ENCODE results near the gene MAP7D3.

The MAP7D3 gene

GRCh38 chrX:136269921-136270320 is 18.7 kb upstream of the MAP7D3 start:
- Histone ChIP-seq H3K9me3 (ENCODE audit: control insufficient read depth in 2 of 2, low read length in 2 of 2) (no peaks in the 10 kb centered on the region), H3K27ac (ENCODE audit: low read depth in 2 of 2, low read length in 2 of 2) (no peak overlapping the region), H3K27me3 (ENCODE audit: control insufficient read depth in 2 of 2, insufficient read depth in 2 of 2, low read length in 2 of 2) (peaks cover 0 to 3% of the 10 kb centered on the region in 2 donors), H3K36me3 (ENCODE audit: control insufficient read depth in 2 of 2, insufficient read depth in 2 of 2, low read length in 2 of 2) (no peaks in the 10 kb centered on the region), H3K9ac (ENCODE audit: low read depth in 1 of 2, low read length in 2 of 2) (no peak overlapping the region), H3K4me1 (ENCODE audit: control insufficient read depth in 2 of 2, insufficient read depth in 2 of 2, low read length in 2 of 2) (no peaks in the 10 kb centered on the region), H3K4me3 (ENCODE audit: low read length in 2 of 2) (no peak overlapping the region)

DNA sequence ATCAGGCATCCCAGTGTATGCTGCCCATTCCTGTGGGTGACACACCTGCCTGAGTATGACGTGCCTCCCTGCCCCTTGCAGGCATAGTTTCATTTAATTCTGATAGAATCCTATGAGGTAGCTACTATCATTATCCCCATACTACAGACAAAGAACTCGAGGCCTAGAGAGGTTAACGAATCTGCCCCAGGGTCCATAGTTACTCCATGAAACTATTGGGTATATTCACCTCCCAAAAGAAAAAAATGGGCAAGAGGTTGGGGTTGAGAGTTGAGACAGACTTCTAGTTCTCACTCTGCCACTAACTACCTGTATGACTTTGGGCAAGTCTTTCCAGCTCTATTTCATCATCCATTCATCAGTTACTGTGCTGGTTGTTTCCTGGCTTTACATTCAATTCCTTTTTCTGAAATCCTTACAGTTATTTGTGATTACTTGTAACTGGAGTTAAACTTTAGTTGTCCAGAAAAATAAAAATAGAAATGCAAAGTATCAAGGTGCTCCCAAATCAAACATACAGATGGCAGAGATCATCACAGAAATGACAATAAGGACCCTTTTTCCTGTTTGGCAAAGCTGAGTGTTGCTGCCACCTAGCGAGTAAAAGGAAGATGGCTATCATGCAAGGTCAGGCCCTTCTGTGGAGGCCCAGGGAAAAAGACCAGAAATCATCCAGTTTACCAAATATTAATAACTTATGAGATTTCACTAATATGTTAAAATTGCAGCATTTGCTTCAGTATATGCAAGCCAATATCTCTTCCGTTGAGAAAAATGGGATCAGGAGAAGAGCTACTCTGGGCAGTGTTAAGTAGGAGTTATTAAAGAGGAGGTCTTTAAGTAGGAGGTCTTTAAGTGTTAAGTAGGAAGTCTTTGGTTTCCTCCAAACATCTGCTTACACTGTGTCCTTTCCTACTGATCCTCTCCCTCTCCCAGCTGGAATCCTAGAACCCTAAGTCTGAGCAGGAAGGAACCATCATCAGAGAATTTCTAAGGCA is 17.1 kb upstream of the MAP7D3 start:
- H3K4me1 ChIP-seq (ENCODE audit: control insufficient read depth in 2 of 2, insufficient read depth in 2 of 2, low read length in 2 of 2) = no peaks in the 10 kb centered on the region
- H3K9ac ChIP-seq (ENCODE audit: low read depth in 1 of 2, low read length in 2 of 2) = no peak overlapping the region
- H3K4me3 ChIP-seq (ENCODE audit: low read length in 2 of 2) = no peak overlapping the region
- no peak overlapping the region for H3K27ac ChIP-seq (ENCODE audit: low read depth in 2 of 2, low read length in 2 of 2)
- no peaks in the 10 kb centered on the region for H3K9me3 ChIP-seq (ENCODE audit: control insufficient read depth in 2 of 2, low read length in 2 of 2)
- no peaks in the 10 kb centered on the region for H3K36me3 ChIP-seq (ENCODE audit: control insufficient read depth in 2 of 2, insufficient read depth in 2 of 2, low read length in 2 of 2)
- H3K27me3 ChIP-seq (ENCODE audit: control insufficient read depth in 2 of 2, insufficient read depth in 2 of 2, low read length in 2 of 2) = no peaks in the 10 kb centered on the region

DNA sequence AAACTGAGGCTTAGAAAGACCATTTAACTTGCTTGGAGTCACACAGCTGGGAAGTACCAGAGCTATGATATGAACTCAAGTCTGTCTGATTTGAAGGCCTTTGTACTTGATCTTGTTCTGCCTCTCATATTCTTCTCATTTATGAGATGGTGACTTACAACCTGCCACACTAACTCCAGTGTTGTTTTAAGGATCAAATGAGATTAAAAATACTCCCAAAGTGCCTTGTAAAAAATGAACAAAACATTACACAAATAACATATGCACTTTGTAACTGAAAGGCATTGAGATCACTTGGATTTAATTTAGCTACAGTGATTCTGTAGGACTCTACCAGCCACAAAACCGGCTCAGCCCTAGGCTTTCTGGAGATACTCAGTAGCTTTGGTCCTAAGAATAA is 15.6 kb upstream of the MAP7D3 start:
- no peak overlapping the region for H3K27ac ChIP-seq (ENCODE audit: low read depth in 2 of 2, low read length in 2 of 2)
- H3K36me3 ChIP-seq (ENCODE audit: control insufficient read depth in 2 of 2, insufficient read depth in 2 of 2, low read length in 2 of 2) = no peaks in the 10 kb centered on the region
- H3K9ac ChIP-seq (ENCODE audit: low read depth in 1 of 2, low read length in 2 of 2) = no peak overlapping the region
- no peak overlapping the region for H3K4me3 ChIP-seq (ENCODE audit: low read length in 2 of 2)
- H3K4me1 ChIP-seq (ENCODE audit: control insufficient read depth in 2 of 2, insufficient read depth in 2 of 2, low read length in 2 of 2) = no peaks in the 10 kb centered on the region
- peaks cover 0 to 2% of the 10 kb centered on the region in 2 donors for H3K27me3 ChIP-seq (ENCODE audit: control insufficient read depth in 2 of 2, insufficient read depth in 2 of 2, low read length in 2 of 2)
- H3K9me3 ChIP-seq (ENCODE audit: control insufficient read depth in 2 of 2, low read length in 2 of 2) = no peaks in the 10 kb centered on the region

GRCh38 chrX:136262812-136263315 is 11.7 kb upstream of the MAP7D3 start:
- Histone ChIP-seq H3K4me1 (ENCODE audit: control insufficient read depth in 2 of 2, insufficient read depth in 2 of 2, low read length in 2 of 2) (no peaks in the 10 kb centered on the region), H3K36me3 (ENCODE audit: control insufficient read depth in 2 of 2, insufficient read depth in 2 of 2, low read length in 2 of 2) (no peaks in the 10 kb centered on the region), H3K9me3 (ENCODE audit: control insufficient read depth in 2 of 2, low read length in 2 of 2) (no peaks in the 10 kb centered on the region), H3K4me3 (ENCODE audit: low read length in 2 of 2) (no peak overlapping the region), H3K27me3 (ENCODE audit: control insufficient read depth in 2 of 2, insufficient read depth in 2 of 2, low read length in 2 of 2) (peaks cover 0 to 2% of the 10 kb centered on the region in 2 donors), H3K9ac (ENCODE audit: low read depth in 1 of 2, low read length in 2 of 2) (no peak overlapping the region), H3K27ac (ENCODE audit: low read depth in 2 of 2, low read length in 2 of 2) (no peak overlapping the region)

DNA sequence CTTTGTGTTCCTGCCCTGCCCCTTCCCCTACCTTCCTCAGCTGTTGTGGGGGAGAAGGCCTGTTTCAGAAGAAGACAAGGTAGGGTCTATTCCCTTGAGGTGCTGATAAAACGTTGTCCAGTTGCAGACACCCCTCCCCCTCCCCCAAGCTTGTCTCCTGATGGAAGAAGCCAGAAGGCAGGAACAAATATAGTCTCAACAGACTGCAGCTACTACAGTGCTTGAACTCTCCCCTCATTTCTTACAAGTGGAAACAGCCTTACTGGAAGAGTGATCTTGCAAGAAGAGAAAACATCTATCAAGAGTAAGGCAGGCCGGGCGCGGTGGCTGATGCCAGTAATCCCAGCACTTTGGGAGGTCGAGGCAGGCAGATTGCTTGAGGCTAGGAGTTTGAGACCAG is 11.0 kb upstream of the MAP7D3 start:
- Histone ChIP-seq H3K4me3 (ENCODE audit: low read length in 2 of 2) (no peak overlapping the region), H3K9me3 (ENCODE audit: control insufficient read depth in 2 of 2, low read length in 2 of 2) (no peaks in the 10 kb centered on the region), H3K27me3 (ENCODE audit: control insufficient read depth in 2 of 2, insufficient read depth in 2 of 2, low read length in 2 of 2) (peaks cover 0 to 2% of the 10 kb centered on the region in 2 donors), H3K4me1 (ENCODE audit: control insufficient read depth in 2 of 2, insufficient read depth in 2 of 2, low read length in 2 of 2) (no peaks in the 10 kb centered on the region), H3K9ac (ENCODE audit: low read depth in 1 of 2, low read length in 2 of 2) (no peak overlapping the region), H3K27ac (ENCODE audit: low read depth in 2 of 2, low read length in 2 of 2) (no peak overlapping the region), H3K36me3 (ENCODE audit: control insufficient read depth in 2 of 2, insufficient read depth in 2 of 2, low read length in 2 of 2) (no peaks in the 10 kb centered on the region)

GRCh38 chrX:136261321-136261720 is 10.1 kb upstream of the MAP7D3 start:
- no peak overlapping the region for H3K27ac ChIP-seq (ENCODE audit: low read depth in 2 of 2, low read length in 2 of 2)

GRCh38 chrX:136260776-136261175 is 9.6 kb upstream of the MAP7D3 start:
- Histone ChIP-seq H3K9ac (ENCODE audit: low read depth in 1 of 2, low read length in 2 of 2) (no peak overlapping the region), H3K36me3 (ENCODE audit: control insufficient read depth in 2 of 2, insufficient read depth in 2 of 2, low read length in 2 of 2) (no peaks in the 10 kb centered on the region), H3K4me3 (ENCODE audit: low read length in 2 of 2) (no peak overlapping the region), H3K4me1 (ENCODE audit: control insufficient read depth in 2 of 2, insufficient read depth in 2 of 2, low read length in 2 of 2) (no peaks in the 10 kb centered on the region), H3K27ac (ENCODE audit: low read depth in 2 of 2, low read length in 2 of 2) (no peak overlapping the region), H3K9me3 (ENCODE audit: control insufficient read depth in 2 of 2, low read length in 2 of 2) (no peaks in the 10 kb centered on the region), H3K27me3 (ENCODE audit: control insufficient read depth in 2 of 2, insufficient read depth in 2 of 2, low read length in 2 of 2) (peaks cover 0 to 2% of the 10 kb centered on the region in 2 donors)

More at GRCh38 chrX:136261321-136261720, 10.1 kb upstream of the MAP7D3 start:
- no peaks in the 10 kb centered on the region for H3K36me3 ChIP-seq (ENCODE audit: control insufficient read depth in 2 of 2, insufficient read depth in 2 of 2, low read length in 2 of 2)
- H3K9me3 ChIP-seq (ENCODE audit: control insufficient read depth in 2 of 2, low read length in 2 of 2) = no peaks in the 10 kb centered on the region
- no peak overlapping the region for H3K9ac ChIP-seq (ENCODE audit: low read depth in 1 of 2, low read length in 2 of 2)
- H3K27me3 ChIP-seq (ENCODE audit: control insufficient read depth in 2 of 2, insufficient read depth in 2 of 2, low read length in 2 of 2) = peaks cover 0 to 2% of the 10 kb centered on the region in 2 donors
- H3K4me3 ChIP-seq (ENCODE audit: low read length in 2 of 2) = no peak overlapping the region
- H3K4me1 ChIP-seq (ENCODE audit: control insufficient read depth in 2 of 2, insufficient read depth in 2 of 2, low read length in 2 of 2) = no peaks in the 10 kb centered on the region

DNA sequence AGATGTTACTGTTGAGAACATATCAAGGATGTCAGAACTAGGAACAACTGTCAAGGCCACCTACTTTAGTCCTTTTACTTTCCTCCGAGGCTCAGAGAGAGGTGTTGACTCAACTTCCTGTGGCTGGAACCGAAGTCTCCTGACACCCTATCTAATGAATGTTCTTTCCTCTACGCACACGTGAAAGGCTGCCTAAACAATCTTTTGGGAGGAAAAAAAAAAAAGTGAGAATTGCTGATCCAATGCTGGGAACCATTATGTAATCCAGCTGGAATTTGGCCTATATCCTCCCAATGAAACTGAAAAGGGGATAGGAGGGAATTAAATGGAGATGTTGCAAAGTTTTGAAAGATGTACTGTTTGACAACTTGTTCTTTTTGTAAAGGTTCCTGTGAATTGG is 8.3 kb upstream of the MAP7D3 start:
- Histone ChIP-seq H3K4me3 (ENCODE audit: low read length in 2 of 2) (no peak overlapping the region), H3K9ac (ENCODE audit: low read depth in 1 of 2, low read length in 2 of 2) (no peak overlapping the region), H3K9me3 (ENCODE audit: control insufficient read depth in 2 of 2, low read length in 2 of 2) (no peaks in the 10 kb centered on the region), H3K36me3 (ENCODE audit: control insufficient read depth in 2 of 2, insufficient read depth in 2 of 2, low read length in 2 of 2) (no peaks in the 10 kb centered on the region), H3K27me3 (ENCODE audit: control insufficient read depth in 2 of 2, insufficient read depth in 2 of 2, low read length in 2 of 2) (peaks cover 0 to 2% of the 10 kb centered on the region in 2 donors), H3K4me1 (ENCODE audit: control insufficient read depth in 2 of 2, insufficient read depth in 2 of 2, low read length in 2 of 2) (no peaks in the 10 kb centered on the region), H3K27ac (ENCODE audit: low read depth in 2 of 2, low read length in 2 of 2) (no peak overlapping the region)

GRCh38 chrX:136258951-136259350 is 7.8 kb upstream of the MAP7D3 start:
- peaks cover 0 to 6% of the 10 kb centered on the region in 2 donors for H3K27me3 ChIP-seq (ENCODE audit: control insufficient read depth in 2 of 2, insufficient read depth in 2 of 2, low read length in 2 of 2)
- H3K27ac ChIP-seq (ENCODE audit: low read depth in 2 of 2, low read length in 2 of 2) = no peak overlapping the region

GRCh38 chrX:136256026-136256425 is 4.8 kb upstream of the MAP7D3 start:
- peaks cover 0 to 6% of the 10 kb centered on the region in 2 donors for H3K27me3 ChIP-seq (ENCODE audit: control insufficient read depth in 2 of 2, insufficient read depth in 2 of 2, low read length in 2 of 2)
- H3K9ac ChIP-seq (ENCODE audit: low read depth in 1 of 2, low read length in 2 of 2) = no peak overlapping the region
- H3K4me3 ChIP-seq (ENCODE audit: low read length in 2 of 2) = no peak overlapping the region
- H3K36me3 ChIP-seq (ENCODE audit: control insufficient read depth in 2 of 2, insufficient read depth in 2 of 2, low read length in 2 of 2) = no peaks in the 10 kb centered on the region
- no peaks in the 10 kb centered on the region for H3K9me3 ChIP-seq (ENCODE audit: control insufficient read depth in 2 of 2, low read length in 2 of 2)
- no peak overlapping the region for H3K27ac ChIP-seq (ENCODE audit: low read depth in 2 of 2, low read length in 2 of 2)
- no peaks in the 10 kb centered on the region for H3K4me1 ChIP-seq (ENCODE audit: control insufficient read depth in 2 of 2, insufficient read depth in 2 of 2, low read length in 2 of 2)

More at GRCh38 chrX:136258951-136259350, 7.8 kb upstream of the MAP7D3 start:
- Histone ChIP-seq H3K9me3 (ENCODE audit: control insufficient read depth in 2 of 2, low read length in 2 of 2) (no peaks in the 10 kb centered on the region), H3K4me1 (ENCODE audit: control insufficient read depth in 2 of 2, insufficient read depth in 2 of 2, low read length in 2 of 2) (no peaks in the 10 kb centered on the region), H3K9ac (ENCODE audit: low read depth in 1 of 2, low read length in 2 of 2) (no peak overlapping the region), H3K36me3 (ENCODE audit: control insufficient read depth in 2 of 2, insufficient read depth in 2 of 2, low read length in 2 of 2) (no peaks in the 10 kb centered on the region), H3K4me3 (ENCODE audit: low read length in 2 of 2) (no peak overlapping the region)

All from mucosa of rectum (tissue), 2 donors.